Measurements from ENCODE around the gene PAXX. TPM values are rescaled to one million over a fixed set of nuclear protein-coding genes. Genes with fewer than 3 reads are reported as not detected.
A peak's percentile ranks its signal among the peaks of the same experiment; 100 is the strongest.

The PAXX gene
- total and polyA plus RNA-seq, 9 of the 15 experiments (the other 6 are each of a cell fraction or from before 2014, with no cell fraction given) = 1.2 to 175 (median 38.5) TPM

GRCh38 chr9:136944519-136945332 is 47.5 kb upstream of the PAXX start, which contains the start of the genes C8G and FBXW5 (continued):
- TF ChIP-seq CLOCK (CRISPR knock-in tag; IDR thresholded peaks at IDR 0.05; ENCODE audit: borderline replicate concordance) (no peak), ZNF75A (CRISPR knock-in tag; IDR thresholded peaks at IDR 0.05) (0 out of 2 replicates have a peak, but pooled peaks have one; percentile 36), ZC3H8 (IDR thresholded peaks at IDR 0.05) (no peak), U2AF2 (optimal IDR thresholded peaks at IDR 0.05; ENCODE audit: low read depth, low read length) (no peak), POLR2AphosphoS2 (IDR thresholded peaks at IDR 0.05; ENCODE audit: low read length) (no peak), PHF8 (IDR thresholded peaks at IDR 0.05; ENCODE audit: borderline replicate concordance, low read length) (no peak), ZNF766 (CRISPR knock-in tag; conservative IDR thresholded peaks at IDR 0.05) (0 out of 2 replicates have a peak, but pooled peaks have one; percentile 40), TAF7 (tag; IDR thresholded peaks at IDR 0.05) (no peak), MAFG (tag; conservative IDR thresholded peaks at IDR 0.05) (no peak), SUPT5H (IDR thresholded peaks at IDR 0.05) (peak; percentile 44; the same call in 1 of the 2 replicates), FOXA1 (IDR thresholded peaks at IDR 0.05; ENCODE audit: borderline replicate concordance) (no peak), ZNF699 (CRISPR knock-in tag; IDR thresholded peaks at IDR 0.05; ENCODE audit: insufficient replicate concordance) (no peak), ZSCAN29 (IDR thresholded peaks at IDR 0.05) (no peak), ARID3B (CRISPR knock-in tag; IDR thresholded peaks at IDR 0.05; ENCODE audit: borderline replicate concordance) (no peak), TFAP4 (CRISPR knock-in tag; IDR thresholded peaks at IDR 0.05; ENCODE audit: borderline replicate concordance) (peak; percentile 83), PURB (CRISPR knock-in tag; IDR thresholded peaks at IDR 0.05; ENCODE audit: low read depth) (no peak), IRF1 (CRISPR knock-in tag; IDR thresholded peaks at IDR 0.05; ENCODE audit: borderline replicate concordance) (no peak), OTX1 (CRISPR knock-in tag; IDR thresholded peaks at IDR 0.05) (peak; percentile 51; the same call in 1 of the 2 replicates), PATZ1 (CRISPR knock-in tag; IDR thresholded peaks at IDR 0.05; ENCODE audit: borderline replicate concordance) (no peak), CREB1 (IDR thresholded peaks at IDR 0.05) (peak; percentile 64), CREB1 (CRISPR knock-in tag; IDR thresholded peaks at IDR 0.05) (peak; percentile 74; the same call in 1 of the 2 replicates)

Data from K562 (cell line).